Hepatocyte (in vitro differentiated cells): ENCODE data around the gene RBPMS2. TPM values are rescaled to one million over a fixed set of nuclear protein-coding genes. Genes with fewer than 3 reads are reported as not detected.

Source experiments
- DNase-seq: peaks from one replicate; pipeline ENCODE4 v3.0.0-alpha.2; 2016; ENCODE audit warnings: low spot score
- H2AFZ ChIP-seq: fragments of 200-600 bp; sonication (generic); 2 replicates; pipeline ENCODE4 v1.6.0; 2016; ENCODE audit warnings: antibody characterized with exemption, mild to moderate bottlenecking
- H3K27ac ChIP-seq: fragments of 200-600 bp; sonication (generic); 2 replicates; pipeline ENCODE4 v1.5.1; 2016; ENCODE audit warnings: mild to moderate bottlenecking
- H3K27me3 ChIP-seq: fragments of 200-600 bp; sonication (generic); 2 replicates; pipeline ENCODE4 v1.6.1; 2016
- H3K36me3 ChIP-seq: fragments of 200-600 bp; sonication (generic); replicated peaks from 2 replicates; pipeline ENCODE4 v1.5.1; 2016; ENCODE audit warnings: low read depth; ENCODE audit not compliant: insufficient read depth
- H3K4me1 ChIP-seq: fragments of 200-600 bp; sonication (generic); 2 replicates; pipeline ENCODE4 v1.5.1; 2016; ENCODE audit warnings: mild to moderate bottlenecking, moderate library complexity; ENCODE audit not compliant: insufficient read depth
- H3K4me2 ChIP-seq: fragments of 200-600 bp; sonication (generic); 2 replicates; pipeline ENCODE4 v1.6.0; 2016
- H3K4me3 ChIP-seq: fragments of 200-600 bp; sonication (generic); 2 replicates; pipeline ENCODE4 v1.5.1; 2016; ENCODE audit warnings: mild to moderate bottlenecking
- H3K79me2 ChIP-seq: fragments of 200-600 bp; sonication (generic); 2 replicates; pipeline ENCODE4 v1.6.0; 2017; ENCODE audit warnings: mild to moderate bottlenecking
- H3K9me2 ChIP-seq: fragments of 200-600 bp; sonication (generic); replicated peaks from 2 replicates; pipeline ENCODE4 v1.6.0; 2017; ENCODE audit warnings: mild to moderate bottlenecking; ENCODE audit not compliant: insufficient read depth
- H3K9me3 ChIP-seq: fragments of 200-600 bp; sonication (generic); 2 replicates; pipeline ENCODE4 v1.5.1; 2016; ENCODE audit warnings: low read depth, mild to moderate bottlenecking
- H4K20me1 ChIP-seq: fragments of 200-600 bp; sonication (generic); 2 replicates; pipeline ENCODE4 v1.6.0; 2016; ENCODE audit warnings: mild to moderate bottlenecking; ENCODE audit not compliant: insufficient read depth, poor library complexity, severe bottlenecking
- CTCF ChIP-seq: fragments of 200-600 bp; sonication (generic); IDR thresholded peaks from 2 replicates; pipeline ENCODE4 v1.5.1; 2016; ENCODE audit warnings: antibody characterized with exemption, mild to moderate bottlenecking; ENCODE audit not compliant: poor library complexity
- EZH2 ChIP-seq: fragments of 200-600 bp; sonication (generic); IDR thresholded peaks from 2 replicates; pipeline ENCODE4 v1.6.1; 2016; ENCODE audit warnings: antibody characterized with exemption, mild to moderate bottlenecking, borderline replicate concordance
- EZH2phosphoT487 ChIP-seq: fragments of 200-600 bp; sonication (generic); IDR thresholded peaks from one replicate; pipeline ENCODE4 v1.6.1; 2018; ENCODE audit warnings: antibody characterized with exemption, mild to moderate bottlenecking, low read depth, moderate library complexity; ENCODE audit not compliant: unreplicated experiment, severe bottlenecking
- WGBS: methylation state at CpG from one replicate; pipeline ENCODE4 v1.1.6; 2016; ENCODE audit warnings: low lambda C conversion rate; ENCODE audit errors: missing lambda C conversion rate; 5-methylcytosine and 5-hydroxymethylcytosine counted together
- polyA plus RNA-seq: library from polyadenylated mRNA; unstranded; fragments of >200 nt; fragmentation: Nextera tagmentation; extraction: Ambion mirVana; gene quantifications from 2 replicates; pipeline ENCODE4 v1.2.1, GENCODE V29; 2016
- total RNA-seq: library from RNA; depleted of rRNA; stranded (reverse); fragments of >200 nt; gene quantifications from 2 replicates; pipeline ENCODE4 v1.2.3, GENCODE V29; 2014

Gene RBPMS2
- total and polyA plus RNA-seq, 2 experiments from 2014 or later = 0.27 to 18.0 TPM

- H3K9me2 ChIP-seq = no peaks in the 10 kb centered on the region
- H2AFZ ChIP-seq = no peak overlapping the region
- no peaks in the 10 kb centered on the region for H3K9me3 ChIP-seq
- no peak overlapping the region for H3K4me2 ChIP-seq
- H3K4me1 ChIP-seq = no peaks in the 10 kb centered on the region
- no peak overlapping the region for H3K4me3 ChIP-seq
- no peaks in the 10 kb centered on the region for H3K79me2 ChIP-seq
- no peaks in the 10 kb centered on the region for H3K36me3 ChIP-seq
- WGBS = 86% methylated on average over 7 of the region's 9 CpGs
- no peak for DNase-seq
- H3K27ac ChIP-seq = no peak overlapping the region
- H4K20me1 ChIP-seq = no peaks in the 10 kb centered on the region
- TF ChIP-seq EZH2 = no peak
- no peak for TF ChIP-seq CTCF
- no peak for TF ChIP-seq EZH2phosphoT487
- no peaks in the 10 kb centered on the region for H3K27me3 ChIP-seq
These were observed 43.6 kb downstream of the RBPMS2 start for GRCh38 chr15:64731805-64732151.

- DNase-seq = peak; percentile 93
- WGBS = 39% methylated on average over 16 of the region's 16 CpGs
- H3K4me3 ChIP-seq = no peak overlapping the region
- H4K20me1 ChIP-seq = no peaks in the 10 kb centered on the region
- no peaks in the 10 kb centered on the region for H3K36me3 ChIP-seq
- TF ChIP-seq EZH2 (no peak), CTCF (peak; percentile 90), EZH2phosphoT487 (no peak)
- no peaks in the 10 kb centered on the region for H3K4me1 ChIP-seq
- no peaks in the 10 kb centered on the region for H3K9me3 ChIP-seq
- H2AFZ ChIP-seq = no peak overlapping the region
- H3K27me3 ChIP-seq = no peaks in the 10 kb centered on the region
- no peak overlapping the region for H3K4me2 ChIP-seq
- no peak overlapping the region for H3K27ac ChIP-seq
- no peaks in the 10 kb centered on the region for H3K79me2 ChIP-seq
- H3K9me2 ChIP-seq = no peaks in the 10 kb centered on the region
These were observed 44.2 kb downstream of the RBPMS2 start for GRCh38 chr15:64731012-64731804.

GRCh38 chr15:64730151-64730550 lies 45.2 kb downstream of the RBPMS2 start:
- H3K9me3 ChIP-seq = no peaks in the 10 kb centered on the region
- no peak overlapping the region for H3K4me2 ChIP-seq
- no peaks in the 10 kb centered on the region for H4K20me1 ChIP-seq
- no peaks in the 10 kb centered on the region for H3K36me3 ChIP-seq
- H3K4me3 ChIP-seq = no peak overlapping the region
- H2AFZ ChIP-seq = no peak overlapping the region
- H3K27ac ChIP-seq = no peak overlapping the region
- 87% methylated on average over 5 of the region's 5 CpGs for WGBS
- no peak for TF ChIP-seq CTCF
- no peak for TF ChIP-seq EZH2phosphoT487
- TF ChIP-seq EZH2 = no peak
- no peak for DNase-seq
- H3K4me1 ChIP-seq = no peaks in the 10 kb centered on the region
- no peaks in the 10 kb centered on the region for H3K27me3 ChIP-seq
- H3K9me2 ChIP-seq = no peaks in the 10 kb centered on the region
- H3K79me2 ChIP-seq = no peaks in the 10 kb centered on the region
